NCI-H446 treated with DMSO at 0.1 percent for 48 hours (cell line): Measurements from ENCODE around the gene CXCL12.

Source experiments
- DNase-seq: peaks from one replicate; lab custom pipeline; 2025; lab: John Stamatoyannopoulos, UW

Gene CXCL12

GRCh38 chr10:44362866-44363711 is 21.8 kb downstream of the CXCL12 start:
- DNase-seq = no peak

- DNase-seq = no peak
Observed at GRCh38 chr10:44361109-44361508, 23.8 kb downstream of the CXCL12 start.

- DNase-seq = no peak
Observed at GRCh38 chr10:44358080-44358771, 26.7 kb downstream of the CXCL12 start.

- no peak for DNase-seq
Observed at GRCh38 chr10:44357023-44357540, 27.8 kb downstream of the CXCL12 start.

GRCh38 chr10:44356139-44357022 is 28.5 kb downstream of the CXCL12 start:
- DNase-seq = no peak

GRCh38 chr10:44355630-44356029 is 29.3 kb downstream of the CXCL12 start:
- no peak for DNase-seq

GRCh38 chr10:44354771-44355170 is 30.1 kb downstream of the CXCL12 start:
- DNase-seq = no peak

GRCh38 chr10:44353721-44354120 is 31.2 kb downstream of the CXCL12 start:
- DNase-seq = no peak

GRCh38 chr10:44353128-44353390 is 31.8 kb downstream of the CXCL12 start:
- no peak for DNase-seq

- no peak for DNase-seq
Observed at GRCh38 chr10:44352316-44353127, 32.4 kb downstream of the CXCL12 start.

- DNase-seq = no peak
Observed at GRCh38 chr10:44348496-44348895, 36.4 kb downstream of the CXCL12 start.

GRCh38 chr10:44347609-44348400 is 37.1 kb downstream of the CXCL12 start:
- no peak for DNase-seq

- no peak for DNase-seq
Observed at GRCh38 chr10:44344727-44345126, 40.2 kb downstream of the CXCL12 start.

GRCh38 chr10:44343843-44344242 is 41.1 kb downstream of the CXCL12 start:
- no peak for DNase-seq

GRCh38 chr10:44341886-44342285 is 43.0 kb downstream of the CXCL12 start:
- no peak for DNase-seq

GRCh38 chr10:44340557-44340956 is 44.3 kb downstream of the CXCL12 start:
- DNase-seq = no peak

GRCh38 chr10:44339218-44339617 is 45.7 kb downstream of the CXCL12 start:
- no peak for DNase-seq

- DNase-seq = no peak
Observed at GRCh38 chr10:44337081-44337480, 47.8 kb downstream of the CXCL12 start.

- no peak for DNase-seq
Observed at GRCh38 chr10:44335330-44336021, 49.4 kb downstream of the CXCL12 start.

- DNase-seq = no peak
Observed at GRCh38 chr10:44334621-44335184, 50.2 kb downstream of the CXCL12 start.
